ENCODE measurements around the gene PCTP.

PCTP gene

DNA sequence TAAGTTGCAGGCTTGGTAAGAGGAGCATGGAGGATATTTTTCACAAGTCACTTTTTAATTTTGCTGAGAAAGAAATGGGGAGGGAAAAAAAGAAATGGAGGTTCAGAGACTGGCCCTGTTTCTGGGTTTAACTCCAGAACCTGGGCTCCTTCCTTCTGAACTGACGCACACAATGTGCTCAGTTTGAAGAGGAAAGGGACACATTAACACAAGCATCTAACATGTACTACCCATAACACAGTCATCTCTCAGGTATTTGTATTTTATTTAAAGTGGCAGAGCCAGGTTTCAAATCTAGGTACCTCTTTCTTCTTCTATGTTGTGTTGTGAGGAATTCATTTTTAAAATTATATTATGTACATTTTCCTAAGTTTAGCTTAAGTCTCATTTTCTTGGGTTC lies 22.9 kb upstream of the PCTP start:
- no peak for DNase-seq (ENCODE audit: low spot score)

DNA sequence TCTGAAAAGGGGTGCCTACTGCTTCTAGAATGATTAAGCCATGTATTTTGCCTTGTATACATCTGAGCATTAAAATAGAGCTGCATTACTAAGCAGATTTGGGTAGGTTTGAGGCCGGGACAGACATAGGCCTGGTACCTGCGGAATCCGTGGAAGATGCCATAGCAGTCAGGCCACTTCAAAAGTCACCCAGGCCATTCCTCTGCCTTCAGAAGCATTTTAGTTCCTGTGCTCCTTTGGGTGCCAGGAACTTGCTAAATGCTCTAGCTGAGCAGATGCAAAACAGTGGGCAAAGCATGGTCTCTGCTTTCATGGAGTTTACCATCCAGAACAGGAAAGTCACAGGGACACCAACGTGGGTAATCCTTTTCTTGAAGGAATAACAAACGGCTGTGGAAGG lies 22.5 kb upstream of the PCTP start:
- no peak for DNase-seq (ENCODE audit: low spot score)

GRCh38 chr17:55728833-55729232 lies 22.0 kb upstream of the PCTP start:
- DNase-seq (ENCODE audit: low spot score): no peak

DNA sequence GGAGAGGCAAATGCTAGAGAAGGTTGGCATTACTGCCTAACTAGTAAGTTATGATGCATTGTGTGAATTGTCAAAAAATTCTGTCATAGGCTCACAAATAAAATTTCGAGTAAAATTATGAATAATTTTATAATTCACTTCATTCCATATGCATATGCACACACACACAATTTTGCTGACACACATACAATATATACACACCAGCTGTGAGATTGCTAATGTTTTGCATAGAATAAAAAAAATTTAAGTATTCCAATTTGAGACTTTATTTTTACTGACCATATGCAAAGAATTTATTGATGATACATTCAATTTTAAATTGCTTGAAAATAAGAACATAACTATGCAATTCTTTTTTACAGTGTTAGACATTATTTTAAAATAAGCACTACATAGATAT lies 21.4 kb upstream of the PCTP start:
- no peak for DNase-seq (ENCODE audit: low spot score)

DNA sequence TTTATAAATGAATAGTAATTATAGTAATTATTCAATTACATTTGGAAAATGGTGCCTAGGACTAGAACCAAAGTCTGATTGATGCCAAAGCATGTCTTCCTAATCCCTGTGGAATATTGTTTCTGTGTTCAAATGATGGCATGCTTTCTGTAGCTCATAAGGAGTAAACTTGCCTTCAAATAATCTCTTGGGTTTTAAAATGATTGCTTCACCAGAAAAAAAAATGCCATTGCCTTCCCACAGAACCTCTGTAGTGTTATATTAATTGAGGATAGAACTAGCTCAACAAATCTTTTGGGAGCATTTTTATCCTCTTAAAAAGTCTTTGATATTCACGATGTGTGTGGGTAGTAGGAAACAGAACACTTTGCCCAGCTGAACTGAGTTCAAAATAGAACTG lies 20.5 kb upstream of the PCTP start:
- DNase-seq (ENCODE audit: low spot score): no peak

GRCh38 chr17:55730808-55731207 lies 20.0 kb upstream of the PCTP start:
- DNase-seq (ENCODE audit: low spot score): no peak

DNA sequence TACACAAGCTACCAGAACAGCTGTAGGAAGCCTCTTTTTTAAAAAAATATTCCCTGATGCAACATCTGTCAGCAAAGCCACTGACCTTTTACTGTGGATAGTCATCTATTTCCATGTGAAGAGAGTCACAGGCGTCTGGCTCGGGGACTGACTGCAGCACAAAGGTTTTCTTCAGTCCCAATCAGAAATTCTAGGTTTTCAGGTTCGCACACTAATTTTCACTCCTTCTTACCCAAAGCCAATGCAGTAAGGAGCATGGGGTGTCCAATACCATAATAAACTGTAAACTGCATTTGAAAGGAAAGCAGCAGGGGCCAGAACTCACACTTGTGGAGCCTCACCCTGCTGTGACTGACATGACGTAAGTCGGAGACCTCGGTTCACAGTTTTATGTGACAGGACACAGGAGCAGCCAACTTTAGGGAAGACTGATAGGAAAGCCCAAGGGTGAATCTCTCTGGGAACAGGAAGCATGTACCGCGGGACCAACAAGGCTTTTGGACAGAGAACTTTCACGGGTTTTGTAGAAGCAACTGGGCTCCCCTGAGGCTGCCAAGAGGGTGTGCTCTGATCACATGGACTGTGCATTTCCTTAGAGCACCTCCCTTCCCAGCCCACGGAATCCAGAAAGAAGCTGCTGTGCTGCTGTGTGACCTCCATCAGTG lies 19.1 kb upstream of the PCTP start:
- DNase-seq (ENCODE audit: low spot score): no peak

- DNase-seq (ENCODE audit: low spot score): no peak
Measured at GRCh38 chr17:55734128-55734781, 16.6 kb upstream of the PCTP start.

GRCh38 chr17:55735731-55736405 lies 15.0 kb upstream of the PCTP start:
- peak; percentile 43 for DNase-seq (ENCODE audit: low spot score)

DNA sequence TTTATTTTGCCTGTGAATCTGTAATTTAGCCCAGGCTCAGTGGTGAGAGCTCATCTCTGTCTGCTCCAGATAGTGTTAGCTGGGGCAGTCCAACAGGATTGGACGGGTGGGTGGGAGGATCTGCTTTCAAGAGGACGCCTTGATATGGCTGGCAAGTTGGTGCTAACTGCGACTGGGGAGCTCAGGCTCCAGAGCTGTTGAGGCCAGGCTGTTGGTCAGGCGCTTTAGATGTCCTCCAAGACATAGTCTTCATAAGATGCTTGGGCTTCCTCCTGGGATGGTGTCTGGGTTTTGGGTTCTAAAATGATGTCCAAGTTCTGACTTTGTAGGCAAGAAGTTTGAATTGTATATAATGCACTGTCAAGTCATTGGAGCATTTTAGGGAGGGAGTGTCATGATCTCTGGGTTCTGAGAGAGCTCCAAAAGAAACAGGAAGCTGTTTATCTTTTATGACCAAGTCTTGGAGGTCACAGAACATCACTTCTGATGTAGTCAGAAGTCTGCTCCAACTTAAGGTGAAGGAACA lies 12.8 kb upstream of the PCTP start:
- DNase-seq (ENCODE audit: low spot score): peak; percentile 42

DNA sequence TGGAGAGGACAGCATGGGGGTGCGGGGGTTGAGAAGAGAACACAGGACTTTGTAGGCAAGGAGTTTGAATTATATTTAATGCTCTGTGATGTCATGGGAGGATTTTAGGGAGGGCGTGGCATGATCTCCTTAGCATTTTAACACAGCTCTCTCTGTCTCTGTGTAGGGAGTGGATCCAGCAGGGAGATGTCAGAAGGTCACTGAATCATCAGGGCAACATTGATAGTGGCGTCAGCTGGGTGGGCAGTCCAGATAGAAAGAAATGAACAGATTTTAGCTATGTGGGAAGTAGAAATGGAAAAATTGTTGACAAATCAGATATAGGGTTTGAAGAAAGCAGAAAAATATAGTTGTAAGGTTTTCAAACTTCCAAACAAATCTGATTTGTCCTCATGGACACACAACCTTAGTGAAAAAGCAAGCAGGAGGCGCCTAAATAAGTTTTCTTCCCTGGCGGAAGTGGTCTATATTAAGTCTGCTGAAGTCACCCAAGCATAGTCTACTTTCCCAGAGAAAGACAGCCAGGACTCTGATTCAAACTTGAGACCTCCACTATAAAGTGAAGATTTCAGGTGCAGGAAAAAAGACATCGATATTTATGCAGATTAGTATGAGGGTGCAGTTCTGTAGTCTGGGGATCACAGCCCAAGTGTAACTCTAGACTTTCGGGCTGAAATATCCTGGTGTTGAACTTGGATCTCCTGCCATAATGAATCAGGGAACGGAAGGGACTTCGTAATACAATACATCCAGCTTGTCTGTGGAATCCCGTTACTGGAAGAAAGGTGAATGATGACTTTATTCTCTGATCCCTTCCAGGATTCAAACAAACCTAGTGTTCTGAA lies 10.1 kb upstream of the PCTP start:
- DNase-seq (ENCODE audit: low spot score): no peak

GRCh38 chr17:55741356-55741700 lies 9.5 kb upstream of the PCTP start:
- DNase-seq (ENCODE audit: low spot score): no peak

GRCh38 chr17:55742272-55743102 lies 8.4 kb upstream of the PCTP start:
- no peak for DNase-seq (ENCODE audit: low spot score)

GRCh38 chr17:55743103-55743679 lies 7.7 kb upstream of the PCTP start:
- no peak for DNase-seq (ENCODE audit: low spot score)

DNA sequence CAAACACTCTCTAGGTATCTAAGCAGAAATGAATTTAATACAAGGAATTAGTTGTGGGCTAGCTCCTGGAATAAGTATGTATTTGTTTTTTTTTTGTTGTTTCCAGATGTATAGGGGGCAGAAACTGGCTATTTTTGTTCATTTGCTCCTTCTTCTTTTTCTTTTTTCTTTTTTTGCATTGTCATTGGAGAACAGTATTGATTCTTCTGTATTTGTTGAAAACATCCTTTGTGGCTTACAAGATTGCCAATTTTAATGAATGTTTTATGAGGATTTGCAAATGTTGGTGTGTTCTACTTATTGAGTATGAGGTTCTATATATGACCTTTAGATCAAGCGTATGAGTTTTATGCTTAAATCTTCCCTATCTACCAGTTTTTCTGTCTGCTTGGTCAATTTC lies 5.6 kb upstream of the PCTP start:
- DNase-seq (ENCODE audit: low spot score): no peak

DNA sequence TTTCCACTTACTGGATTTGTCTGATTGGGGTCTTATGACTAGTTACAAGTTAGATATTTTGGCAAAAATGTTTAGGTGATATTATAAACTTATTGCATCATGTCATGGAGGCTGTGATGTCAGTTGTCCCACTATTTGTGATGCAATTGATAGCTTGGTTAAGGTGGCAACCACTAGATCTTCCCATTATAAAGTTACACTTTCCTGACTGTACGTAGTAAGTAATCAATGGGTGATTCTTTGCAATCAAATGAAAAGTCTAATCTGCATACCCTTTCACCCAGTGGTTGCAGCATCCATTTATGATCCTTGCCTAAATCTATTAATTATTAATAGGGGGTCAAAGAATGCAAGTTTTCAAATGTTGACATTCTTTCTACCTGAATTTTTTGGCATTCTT lies 4.4 kb upstream of the PCTP start:
- DNase-seq (ENCODE audit: low spot score): no peak

DNA sequence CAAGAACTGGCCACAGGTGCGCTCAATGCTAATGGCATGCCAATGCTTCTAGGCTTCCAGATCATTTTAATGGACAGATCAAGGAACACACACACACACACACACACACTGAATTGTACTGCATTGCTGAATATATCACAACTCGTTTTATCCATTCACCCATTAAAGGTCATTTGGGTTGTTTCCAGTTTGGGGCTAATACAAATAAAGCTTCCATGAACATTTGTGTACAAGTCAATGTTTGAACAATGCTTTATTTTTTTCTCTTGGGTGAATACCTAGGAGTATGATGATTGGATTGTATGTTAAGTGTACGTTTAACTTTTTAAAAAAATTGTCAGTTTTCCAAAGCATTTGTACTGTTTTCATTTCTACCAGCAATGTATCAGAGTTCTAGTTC lies 3.6 kb upstream of the PCTP start:
- DNase-seq (ENCODE audit: low spot score): no peak

GRCh38 chr17:55748841-55749240 lies 2.0 kb upstream of the PCTP start:
- no peak for DNase-seq (ENCODE audit: low spot score)

- no peak for DNase-seq (ENCODE audit: low spot score)
Measured at GRCh38 chr17:55749985-55750384, 866 bp upstream of the PCTP start.

- DNase-seq (ENCODE audit: low spot score): no peak
Measured at GRCh38 chr17:55751720-55752250, 934 bp downstream of the PCTP start.

- no peak for DNase-seq (ENCODE audit: low spot score)
Measured at GRCh38 chr17:55756689-55757088, 5.8 kb downstream of the PCTP start.

All from hematopoietic multipotent progenitor cell treated with erythropoietin and hydrocortisone succinate and interleukin-3 and kit ligand, for 17 days (in vitro differentiated cells).